Measurements from ENCODE around the gene TPPP. TPM values are rescaled to one million over a fixed set of nuclear protein-coding genes. Genes with fewer than 3 reads are reported as not detected.
"Not testable (repeated sequence)": the region's sequence is repeated elsewhere in the genome, so short reads cannot be mapped to it uniquely, and the experiment has no call there.

The TPPP gene
- total RNA-seq, 1 donor from 2014 or later: 2.2 TPM

DNA sequence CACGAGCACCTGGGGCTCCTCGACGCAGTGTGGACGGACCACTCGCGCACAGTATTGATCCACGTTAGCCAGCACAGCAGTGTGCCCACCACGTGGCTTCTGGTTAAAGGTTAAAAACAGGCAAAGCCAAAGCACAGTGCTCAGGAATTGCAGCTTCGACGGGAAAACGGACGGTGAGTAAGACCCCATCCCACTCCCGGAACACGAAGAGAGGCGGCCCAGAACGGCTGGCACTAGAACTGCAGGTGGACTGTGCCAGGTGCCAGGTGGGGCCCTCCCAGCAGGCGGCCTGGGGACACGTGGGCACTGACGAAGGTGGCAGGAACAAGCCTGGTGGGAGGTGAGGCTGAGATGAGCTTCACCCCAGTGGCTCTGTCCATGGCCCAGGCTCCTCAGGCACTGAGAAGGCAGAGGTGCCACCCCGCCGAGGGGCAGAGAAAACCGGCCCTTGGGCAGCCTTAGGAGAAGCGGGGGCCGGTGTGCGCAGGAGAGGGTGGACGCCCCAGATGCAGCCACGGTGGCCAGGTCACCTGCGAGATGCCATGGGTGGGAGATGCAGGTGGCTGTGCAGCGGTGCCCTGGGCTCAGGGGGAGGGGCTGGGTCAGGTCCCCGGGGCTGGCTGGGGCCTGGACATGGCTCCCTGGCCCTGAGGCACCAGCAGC, 4.7 kb downstream of the TPPP start:
- H4K20me1 ChIP-seq (ENCODE audit: insufficient read depth, low read length); DNase-seq (ENCODE audit: low read depth); H3K9me3 ChIP-seq (ENCODE audit: insufficient read depth, low read depth, low read length); H3K4me2 ChIP-seq (ENCODE audit: low read length); H3K9me3 Mint-ChIP-seq (ENCODE audit: unreplicated experiment); H3K27me3 Mint-ChIP-seq (ENCODE audit: low read depth, unreplicated experiment); H3K4me3 Mint-ChIP-seq (ENCODE audit: unreplicated experiment); H3K4me1 ChIP-seq (ENCODE audit: insufficient read depth, low read length); H3K79me2 ChIP-seq (ENCODE audit: insufficient read depth, low read length); H3K27me3 ChIP-seq (ENCODE audit: insufficient read depth, low read length); H2AFZ ChIP-seq (ENCODE audit: low read depth, low read length); H3K36me3 Mint-ChIP-seq (ENCODE audit: low read depth, unreplicated experiment); H3K36me3 ChIP-seq (ENCODE audit: insufficient read depth, low read length); H3K4me3 ChIP-seq (ENCODE audit: insufficient read depth, low read depth, low read length); FAIRE-seq; H3K4me1 Mint-ChIP-seq (ENCODE audit: low read depth, unreplicated experiment); H3K9ac ChIP-seq (ENCODE audit: low read length); H3K27ac Mint-ChIP-seq (ENCODE audit: unreplicated experiment); H3K27ac ChIP-seq (ENCODE audit: low read depth, low read length): not testable (repeated sequence)

DNA sequence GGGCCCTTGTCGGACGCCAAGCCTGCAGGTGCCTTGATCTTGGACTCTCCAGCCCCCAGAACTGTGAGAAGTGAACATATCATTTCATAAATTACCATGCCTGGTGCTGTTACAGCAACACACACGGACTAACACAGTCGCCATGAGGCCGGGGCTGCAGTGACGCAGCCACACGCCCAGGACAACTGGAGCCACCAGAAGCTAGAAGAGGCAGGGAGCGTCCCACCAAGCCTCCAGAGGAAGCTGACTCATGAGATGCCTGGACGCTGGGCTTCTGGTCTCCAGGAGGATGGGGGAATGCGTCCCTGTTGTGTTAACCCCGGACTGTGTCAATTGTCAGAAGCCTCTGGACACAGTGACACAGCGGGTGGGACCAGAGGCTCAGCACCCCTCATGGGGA, 6.2 kb downstream of the TPPP start:
- H3K4me1 Mint-ChIP-seq (ENCODE audit: low read depth, unreplicated experiment); H3K27ac ChIP-seq (ENCODE audit: low read depth, low read length); H3K9ac ChIP-seq (ENCODE audit: low read length); H3K4me2 ChIP-seq (ENCODE audit: low read length); H3K27ac Mint-ChIP-seq (ENCODE audit: unreplicated experiment); H3K9me3 ChIP-seq (ENCODE audit: insufficient read depth, low read depth, low read length); H3K36me3 ChIP-seq (ENCODE audit: insufficient read depth, low read length); H4K20me1 ChIP-seq (ENCODE audit: insufficient read depth, low read length); DNase-seq (ENCODE audit: low read depth); H3K36me3 Mint-ChIP-seq (ENCODE audit: low read depth, unreplicated experiment); H3K79me2 ChIP-seq (ENCODE audit: insufficient read depth, low read length); H3K4me1 ChIP-seq (ENCODE audit: insufficient read depth, low read length); H3K4me3 ChIP-seq (ENCODE audit: insufficient read depth, low read depth, low read length); H3K27me3 Mint-ChIP-seq (ENCODE audit: low read depth, unreplicated experiment); H3K9me3 Mint-ChIP-seq (ENCODE audit: unreplicated experiment); H2AFZ ChIP-seq (ENCODE audit: low read depth, low read length); H3K4me3 Mint-ChIP-seq (ENCODE audit: unreplicated experiment); FAIRE-seq; H3K27me3 ChIP-seq (ENCODE audit: insufficient read depth, low read length): not testable (repeated sequence)

DNA sequence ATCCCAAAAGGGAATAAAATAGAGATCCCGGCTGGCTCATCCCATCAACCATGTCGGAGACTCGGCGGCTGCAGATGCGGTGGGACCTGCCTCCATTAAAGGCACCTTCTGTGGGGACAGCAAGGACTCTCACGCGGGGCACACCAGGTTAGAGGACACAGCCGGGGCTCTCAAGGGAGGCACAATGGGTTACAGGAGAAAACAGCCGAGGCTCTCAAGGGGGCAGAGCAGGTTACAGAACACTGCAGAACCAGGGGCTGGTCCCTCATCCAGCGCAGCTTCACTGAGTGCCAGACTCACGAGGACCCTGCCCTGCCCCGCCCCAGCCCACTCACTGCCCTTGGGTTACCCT, 7.0 kb downstream of the TPPP start:
- FAIRE-seq; H3K4me2 ChIP-seq (ENCODE audit: low read length); H3K9me3 Mint-ChIP-seq (ENCODE audit: unreplicated experiment); DNase-seq (ENCODE audit: low read depth); H3K27ac ChIP-seq (ENCODE audit: low read depth, low read length); H3K36me3 Mint-ChIP-seq (ENCODE audit: low read depth, unreplicated experiment); H3K27me3 Mint-ChIP-seq (ENCODE audit: low read depth, unreplicated experiment); H3K79me2 ChIP-seq (ENCODE audit: insufficient read depth, low read length); H3K4me3 ChIP-seq (ENCODE audit: insufficient read depth, low read depth, low read length); H4K20me1 ChIP-seq (ENCODE audit: insufficient read depth, low read length); H3K4me1 Mint-ChIP-seq (ENCODE audit: low read depth, unreplicated experiment); H3K27me3 ChIP-seq (ENCODE audit: insufficient read depth, low read length); H3K4me1 ChIP-seq (ENCODE audit: insufficient read depth, low read length); H3K9ac ChIP-seq (ENCODE audit: low read length); H3K4me3 Mint-ChIP-seq (ENCODE audit: unreplicated experiment); H2AFZ ChIP-seq (ENCODE audit: low read depth, low read length); H3K9me3 ChIP-seq (ENCODE audit: insufficient read depth, low read depth, low read length); H3K36me3 ChIP-seq (ENCODE audit: insufficient read depth, low read length); H3K27ac Mint-ChIP-seq (ENCODE audit: unreplicated experiment): not testable (repeated sequence)

DNA sequence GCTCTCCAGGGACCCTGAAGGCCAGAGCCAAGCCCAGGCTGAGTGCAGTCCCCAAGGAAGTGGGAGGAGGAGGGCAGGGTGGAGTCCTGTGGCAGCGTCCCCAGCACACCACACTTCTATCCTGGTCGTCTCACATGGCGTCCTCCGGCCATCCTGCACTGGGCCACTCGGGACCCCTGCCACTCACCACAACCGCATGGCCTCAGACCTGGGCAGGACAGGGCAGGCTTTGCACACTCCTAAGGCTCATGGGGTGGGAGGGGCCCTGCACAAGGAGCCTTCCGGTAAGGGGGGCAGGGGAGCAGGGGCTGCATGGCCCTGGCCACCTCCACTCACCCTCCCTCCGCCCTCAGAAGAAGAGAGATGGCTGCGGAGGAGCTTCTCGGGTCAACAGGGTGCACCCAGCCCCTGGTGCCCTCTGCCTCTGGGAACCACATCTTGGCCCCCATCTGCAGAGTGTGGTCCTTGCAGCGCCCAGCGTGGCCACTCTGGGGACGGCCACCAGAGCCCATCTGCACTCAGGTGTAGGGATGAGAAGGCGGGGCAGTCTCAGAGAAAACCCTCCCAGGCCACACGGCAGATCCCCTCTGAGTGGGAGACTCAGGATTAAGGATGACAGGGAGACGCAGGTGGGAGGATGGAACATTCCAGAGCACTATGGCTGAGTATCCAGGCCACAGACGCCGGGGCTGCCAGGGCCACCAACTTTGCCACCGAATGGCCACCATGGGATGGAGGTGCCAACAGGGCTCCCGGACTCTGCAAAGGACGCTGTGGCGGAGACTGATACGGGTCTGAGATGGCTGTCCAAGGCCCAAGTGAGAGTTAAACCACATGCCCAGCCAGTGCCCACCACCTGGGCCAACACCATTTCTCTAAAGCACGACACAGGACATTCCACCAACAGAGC, 7.6 kb downstream of the TPPP start:
- Histone ChIP-seq H3K4me2 (ENCODE audit: low read length) (no peak overlapping the region), H3K27ac (ENCODE audit: low read depth, low read length) (no peak overlapping the region), H4K20me1 (ENCODE audit: insufficient read depth, low read length) (no peaks in the 10 kb centered on the region), H3K4me1 (ENCODE audit: insufficient read depth, low read length) (no peaks in the 10 kb centered on the region), H3K27me3 (ENCODE audit: insufficient read depth, low read length) (no peaks in the 10 kb centered on the region), H3K4me3 (ENCODE audit: insufficient read depth, low read depth, low read length) (no peak overlapping the region), H3K9me3 (ENCODE audit: insufficient read depth, low read depth, low read length) (no peaks in the 10 kb centered on the region), H3K36me3 (ENCODE audit: insufficient read depth, low read length) (no peaks in the 10 kb centered on the region), H3K9ac (ENCODE audit: low read length) (no peak overlapping the region), H2AFZ (ENCODE audit: low read depth, low read length) (no peak overlapping the region), H3K79me2 (ENCODE audit: insufficient read depth, low read length) (no peaks in the 10 kb centered on the region)
- no peak overlapping the region for H3K4me3 Mint-ChIP-seq (ENCODE audit: unreplicated experiment)
- FAIRE-seq (no peak), DNase-seq (ENCODE audit: low read depth) (no peak)
- peaks cover 2% of the 10 kb centered on the region for H3K36me3 Mint-ChIP-seq (ENCODE audit: low read depth, unreplicated experiment)
- H3K27me3 Mint-ChIP-seq (ENCODE audit: low read depth, unreplicated experiment): peaks cover 5% of the 10 kb centered on the region
- no peaks in the 10 kb centered on the region for H3K9me3 Mint-ChIP-seq (ENCODE audit: unreplicated experiment)
- H3K4me1 Mint-ChIP-seq (ENCODE audit: low read depth, unreplicated experiment): no peaks in the 10 kb centered on the region
- TF ChIP-seq, protein P1, sequence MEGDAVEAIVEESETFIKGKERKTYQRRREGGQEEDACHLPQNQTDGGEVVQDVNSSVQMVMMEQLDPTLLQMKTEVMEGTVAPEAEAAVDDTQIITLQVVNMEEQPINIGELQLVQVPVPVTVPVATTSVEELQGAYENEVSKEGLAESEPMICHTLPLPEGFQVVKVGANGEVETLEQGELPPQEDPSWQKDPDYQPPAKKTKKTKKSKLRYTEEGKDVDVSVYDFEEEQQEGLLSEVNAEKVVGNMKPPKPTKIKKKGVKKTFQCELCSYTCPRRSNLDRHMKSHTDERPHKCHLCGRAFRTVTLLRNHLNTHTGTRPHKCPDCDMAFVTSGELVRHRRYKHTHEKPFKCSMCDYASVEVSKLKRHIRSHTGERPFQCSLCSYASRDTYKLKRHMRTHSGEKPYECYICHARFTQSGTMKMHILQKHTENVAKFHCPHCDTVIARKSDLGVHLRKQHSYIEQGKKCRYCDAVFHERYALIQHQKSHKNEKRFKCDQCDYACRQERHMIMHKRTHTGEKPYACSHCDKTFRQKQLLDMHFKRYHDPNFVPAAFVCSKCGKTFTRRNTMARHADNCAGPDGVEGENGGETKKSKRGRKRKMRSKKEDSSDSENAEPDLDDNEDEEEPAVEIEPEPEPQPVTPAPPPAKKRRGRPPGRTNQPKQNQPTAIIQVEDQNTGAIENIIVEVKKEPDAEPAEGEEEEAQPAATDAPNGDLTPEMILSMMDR (IDR thresholded peaks at IDR 0.05; ENCODE audit: insufficient read depth, low read depth, low read length): no peak
- TF ChIP-seq EZH2 (IDR thresholded peaks at IDR 0.05; ENCODE audit: insufficient read depth, low read length): no peak
- H3K27ac Mint-ChIP-seq (ENCODE audit: unreplicated experiment): no peak overlapping the region

Data from astrocyte (in vitro differentiated cells and primary cell).